CD4-positive, alpha-beta T cell (primary cell): Measurements from ENCODE around the gene TEAD3. TPM values are rescaled to one million over a fixed set of nuclear protein-coding genes. Genes with fewer than 3 reads are reported as not detected.

Source experiments
- ATAC-seq: fragments of 200-7000 bp; cut with Tn5 transposase; one replicate; pipeline ENCODE4 v1.10.0; 2022; ENCODE audit warnings: mild to moderate bottlenecking; ENCODE audit not compliant: poor library complexity
- CTCF ChIA-PET: fragments of 350-600 bp; sonication (Branson Sonifier 250); formaldehyde crosslinking; loops from one replicate; lab custom pipeline; 2021; ENCODE audit warnings: antibody characterized with exemption, inconsistent platforms; lab: Charles Lee
- POLR2A ChIA-PET: fragments of 350-600 bp; sonication (Branson Sonifier 250); formaldehyde crosslinking; loops from one replicate; lab custom pipeline; 2021; ENCODE audit warnings: antibody characterized with exemption, inconsistent platforms; lab: Charles Lee
- DNase-seq, 14 experiments: peaks; one replicate each; pipeline ENCODE4 v3.0.0-alpha.2; 2013 to 2020; ENCODE audit warnings: mixed read lengths in 2 of 14
- H3K27ac ChIP-seq, 2 donors: one replicate each; pipeline versions ENCODE4 v1.5.1 to v1.7.0; 2013; ENCODE audit warnings: low read length in 2 of 2, low read depth in 1 of 2, mild to moderate bottlenecking in 1 of 2
- H3K27me3 ChIP-seq, 2 experiments: 1 replicate in 1 of 2; 2 replicates in 1 of 2; pipeline versions ENCODE4 v1.6.1 to v1.7.0; 2013; ENCODE audit warnings: low read length in 2 of 2, control low read depth in 1 of 2, mild to moderate bottlenecking in 1 of 2, moderate library complexity in 1 of 2; ENCODE audit not compliant: insufficient read depth in 2 of 2, control insufficient read depth in 1 of 2
- H3K36me3 ChIP-seq: one replicate; pipeline ENCODE4 v1.6.1; 2013; ENCODE audit warnings: low read length, control low read depth; ENCODE audit not compliant: insufficient read depth
- H3K4me1 ChIP-seq: one replicate; pipeline ENCODE4 v1.6.1; 2013; ENCODE audit warnings: low read length, control low read depth; ENCODE audit not compliant: insufficient read depth
- H3K4me3 ChIP-seq: one replicate; pipeline ENCODE4 v1.5.1; 2013; ENCODE audit warnings: mild to moderate bottlenecking, low read length, moderate library complexity
- H3K9me3 ChIP-seq, 2 experiments: 1 replicate in 1 of 2; 2 replicates in 1 of 2; pipeline versions ENCODE4 v1.6.1 to v1.7.0; 2013; ENCODE audit warnings: low read length in 2 of 2, mild to moderate bottlenecking in 2 of 2, control low read depth in 1 of 2, moderate library complexity in 1 of 2; ENCODE audit not compliant: control insufficient read depth in 1 of 2, insufficient read depth in 1 of 2
- H3K27ac Mint-ChIP-seq: one replicate; pipeline ENCODE4 v1.8.0; 2020; ENCODE audit warnings: mixed read lengths
- H3K27me3 Mint-ChIP-seq: one replicate; pipeline ENCODE4 v1.8.0; 2021; ENCODE audit warnings: mixed read lengths
- H3K36me3 Mint-ChIP-seq: one replicate; pipeline ENCODE4 v1.8.0; 2021; ENCODE audit warnings: low read depth, mixed read lengths
- H3K4me1 Mint-ChIP-seq: one replicate; pipeline ENCODE4 v1.8.0; 2021; ENCODE audit warnings: low read depth, mixed read lengths
- H3K4me3 Mint-ChIP-seq: one replicate; pipeline ENCODE4 v1.8.0; 2020; ENCODE audit warnings: mild to moderate bottlenecking, mixed read lengths
- H3K9me3 Mint-ChIP-seq: one replicate; pipeline ENCODE4 v1.8.0; 2020; ENCODE audit warnings: mixed read lengths
- intact Hi-C, 2 experiments: fragments of 100-400 bp; cut with DNase I in 1 of 2; cut with micrococcal nuclease in 1 of 2; formaldehyde crosslinking; loops; one replicate each; pipeline versions ENCODE4 v1.15.1 to v1.9.0; 2023 to 2025; cut with DNase I, micrococcal nuclease
- total RNA-seq, 174 experiments: library from RNA in 2 of 174; stranded (reverse) in 2 of 174; gene quantifications; one replicate each; pipeline ENCODE4 v1.2.3 and lab custom pipeline; 2021 to 2026
- TF ChIP-seq, protein P1 (sequence below): fragments of 200-600 bp; IDR thresholded peaks from one replicate; pipeline ENCODE4 v1.8.0; 2022; ENCODE audit warnings: antibody characterized with exemption, mild to moderate bottlenecking

Gene TEAD3
- total RNA-seq, 2 experiments from 2014 or later = 0.11 TPM; not detected in 1

DNA sequence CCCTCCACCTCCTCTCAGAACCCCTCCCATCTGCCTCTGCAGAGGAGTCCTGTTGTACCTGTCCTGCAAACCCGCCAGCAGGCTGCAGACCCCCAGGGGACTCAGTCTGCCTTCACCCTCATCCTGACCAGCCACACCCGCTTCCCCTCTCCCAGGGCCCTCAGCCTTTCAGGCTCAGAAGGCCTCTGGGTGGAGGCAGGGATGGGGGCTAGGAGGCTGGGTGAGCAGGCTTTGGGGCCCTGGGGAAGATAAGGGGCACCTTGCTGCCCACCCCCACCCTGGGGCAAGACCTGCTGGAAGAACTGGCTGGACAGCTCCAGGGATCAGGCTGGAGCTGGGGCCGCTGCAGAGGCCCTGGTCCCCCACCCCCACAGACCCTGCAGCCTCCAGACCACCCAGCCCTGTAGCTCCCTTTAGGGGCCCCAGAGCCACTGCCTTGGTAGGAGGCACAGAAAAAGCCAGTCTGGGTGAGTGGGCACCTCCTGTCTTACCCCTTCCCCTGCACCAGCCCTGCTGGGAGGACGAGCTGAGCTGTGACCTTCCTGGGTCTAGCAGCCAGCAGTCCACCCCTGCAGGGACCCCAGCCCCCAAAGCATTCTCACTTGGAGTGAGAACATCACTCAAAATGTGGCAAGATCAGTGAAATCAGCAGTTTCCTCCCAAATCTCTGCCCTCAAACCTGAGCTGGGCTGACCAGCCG lies 5.2 kb downstream of the TEAD3 start:
- Mint-ChIP-seq H3K27me3 (no peaks in the 10 kb centered on the region), H3K4me1 (peaks cover 18% of the 10 kb centered on the region), H3K9me3 (no peaks in the 10 kb centered on the region), H3K27ac (no peak overlapping the region), H3K36me3 (no peaks in the 10 kb centered on the region), H3K4me3 (no peak overlapping the region)
- Histone ChIP-seq H3K27ac (no peak overlapping the region), H3K4me3 (no peak overlapping the region), H3K9me3 (no peaks in the 10 kb centered on the region), H3K27me3 (no peaks in the 10 kb centered on the region), H3K36me3 (no peaks in the 10 kb centered on the region), H3K4me1 (peaks cover 14% of the 10 kb centered on the region)
- ChIA-PET POLR2A (interaction anchor here (0.6 kb wide), 1 partner anchor 969 kb away, joined by 3 read pairs; no protein-coding TSS in a partner anchor), CTCF (no interaction called here)
- TF ChIP-seq, protein P1, sequence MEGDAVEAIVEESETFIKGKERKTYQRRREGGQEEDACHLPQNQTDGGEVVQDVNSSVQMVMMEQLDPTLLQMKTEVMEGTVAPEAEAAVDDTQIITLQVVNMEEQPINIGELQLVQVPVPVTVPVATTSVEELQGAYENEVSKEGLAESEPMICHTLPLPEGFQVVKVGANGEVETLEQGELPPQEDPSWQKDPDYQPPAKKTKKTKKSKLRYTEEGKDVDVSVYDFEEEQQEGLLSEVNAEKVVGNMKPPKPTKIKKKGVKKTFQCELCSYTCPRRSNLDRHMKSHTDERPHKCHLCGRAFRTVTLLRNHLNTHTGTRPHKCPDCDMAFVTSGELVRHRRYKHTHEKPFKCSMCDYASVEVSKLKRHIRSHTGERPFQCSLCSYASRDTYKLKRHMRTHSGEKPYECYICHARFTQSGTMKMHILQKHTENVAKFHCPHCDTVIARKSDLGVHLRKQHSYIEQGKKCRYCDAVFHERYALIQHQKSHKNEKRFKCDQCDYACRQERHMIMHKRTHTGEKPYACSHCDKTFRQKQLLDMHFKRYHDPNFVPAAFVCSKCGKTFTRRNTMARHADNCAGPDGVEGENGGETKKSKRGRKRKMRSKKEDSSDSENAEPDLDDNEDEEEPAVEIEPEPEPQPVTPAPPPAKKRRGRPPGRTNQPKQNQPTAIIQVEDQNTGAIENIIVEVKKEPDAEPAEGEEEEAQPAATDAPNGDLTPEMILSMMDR = no peak
- ATAC-seq (no peak), DNase-seq (no peak)
- intact Hi-C loops = no loop called here

DNA sequence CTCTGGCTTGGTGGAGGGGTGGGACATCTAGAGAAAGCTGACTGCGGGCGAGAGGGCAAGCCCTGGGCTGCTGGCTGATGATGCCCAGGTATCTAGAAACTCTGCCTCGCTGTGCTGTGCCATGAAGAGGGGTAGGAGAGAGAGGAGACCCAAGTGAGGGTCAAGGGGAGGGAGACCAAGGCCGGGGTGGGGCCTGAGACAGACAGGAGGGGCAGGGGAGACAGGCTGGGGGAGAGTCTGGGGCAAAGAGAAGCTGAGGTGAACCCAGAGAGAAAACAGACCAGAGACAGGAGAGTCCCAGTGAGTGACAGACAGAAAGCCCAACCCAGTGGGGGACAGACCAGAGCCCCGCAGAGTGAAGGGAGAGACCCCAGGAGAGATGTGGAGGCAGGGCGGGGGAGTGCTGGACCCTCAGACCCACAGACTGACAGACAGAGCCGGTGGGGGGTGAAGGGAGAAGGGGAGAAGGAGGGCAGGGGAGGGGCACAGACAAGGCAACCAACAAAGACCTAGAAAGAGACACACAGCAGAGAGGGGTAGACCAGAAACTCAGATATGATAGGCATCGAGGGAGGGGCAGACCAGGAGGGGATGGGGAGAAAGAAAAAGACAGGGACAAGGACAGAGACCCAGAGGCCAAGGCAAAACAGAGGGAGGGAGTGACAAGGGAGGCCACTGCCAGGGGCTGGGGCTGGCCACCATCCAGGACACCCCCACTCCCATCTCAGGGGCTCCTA lies 5.9 kb downstream of the TEAD3 start:
- intact Hi-C loops = no loop called here
- ATAC-seq = no peak

GRCh38 chr6:35489995-35490791 lies 6.7 kb downstream of the TEAD3 start:
- CTCF ChIA-PET = no interaction called here
- Histone ChIP-seq H3K9me3 (no peaks in the 10 kb centered on the region), H3K27ac (no peak overlapping the region), H3K27me3 (no peaks in the 10 kb centered on the region), H3K36me3 (no peaks in the 10 kb centered on the region), H3K4me3 (no peak overlapping the region), H3K4me1 (peaks cover 14% of the 10 kb centered on the region)
- TF ChIP-seq, protein P1 = no peak
- intact Hi-C loops = no loop called here
- Mint-ChIP-seq H3K36me3 (no peaks in the 10 kb centered on the region), H3K4me3 (no peak overlapping the region), H3K27me3 (no peaks in the 10 kb centered on the region), H3K27ac (no peak overlapping the region), H3K4me1 (peaks cover 17% of the 10 kb centered on the region), H3K9me3 (no peaks in the 10 kb centered on the region)
- POLR2A ChIA-PET = no interaction called here
- no peak for ATAC-seq
- DNase-seq = no peak

More for the DNA sequence above, 5.9 kb downstream of the TEAD3 start:
- TF ChIP-seq, protein P1 = no peak
- H3K9me3 Mint-ChIP-seq = no peaks in the 10 kb centered on the region
- Histone ChIP-seq H3K4me3 (no peak overlapping the region), H3K4me1 (peaks cover 14% of the 10 kb centered on the region), H3K9me3 (no peaks in the 10 kb centered on the region), H3K27ac (no peak overlapping the region), H3K27me3 (no peaks in the 10 kb centered on the region), H3K36me3 (no peaks in the 10 kb centered on the region)
- no peak for DNase-seq
- H3K27me3 Mint-ChIP-seq = no peaks in the 10 kb centered on the region
- H3K4me1 Mint-ChIP-seq = peaks cover 18% of the 10 kb centered on the region
- ChIA-PET POLR2A (no interaction called here), CTCF (no interaction called here)
- H3K4me3 Mint-ChIP-seq = no peak overlapping the region
- no peak overlapping the region for H3K27ac Mint-ChIP-seq
- no peaks in the 10 kb centered on the region for H3K36me3 Mint-ChIP-seq
